WTC11 (cell line): Measurements from ENCODE around the gene MID1. TPM values are rescaled to one million over a fixed set of nuclear protein-coding genes. Genes with fewer than 3 reads are reported as not detected.
A peak's percentile ranks its signal among the peaks of the same experiment; 100 is the strongest.

ENCODE experiments used
- ATAC-seq: fragments of 200-7000 bp; cut with Tn5 transposase; 2 replicates; pipeline ENCODE4 v1.10.0; 2021; ENCODE audit warnings: mild to moderate bottlenecking, moderate library complexity
- CTCF ChIA-PET: fragments of 300-600 bp; sonication (Branson Sonifier 250); formaldehyde crosslinking; loops from one replicate; lab custom pipeline; 2021; ENCODE audit warnings: antibody characterized with exemption; lab: Charles Lee
- POLR2A ChIA-PET: fragments of 350-600 bp; sonication (Branson Sonifier 250); formaldehyde crosslinking; loops from one replicate; lab custom pipeline; 2021; ENCODE audit warnings: antibody characterized with exemption; lab: Charles Lee
- DNase-seq: peaks from one replicate; pipeline ENCODE4 v3.0.0; 2021; ENCODE audit warnings: low spot score
- H3K27ac Mint-ChIP-seq: 2 replicates; pipeline ENCODE4 v1.8.0; 2021; ENCODE audit warnings: mixed read lengths
- H3K27me3 Mint-ChIP-seq: 2 replicates; pipeline ENCODE4 v1.8.0; 2021; ENCODE audit warnings: low read depth, mild to moderate bottlenecking, moderate library complexity, mixed read lengths
- H3K36me3 Mint-ChIP-seq: 2 replicates; pipeline ENCODE4 v1.8.0; 2021; ENCODE audit warnings: mixed read lengths
- H3K4me1 Mint-ChIP-seq: 2 replicates; pipeline ENCODE4 v1.8.0; 2022; ENCODE audit warnings: mixed read lengths
- H3K4me3 Mint-ChIP-seq: 2 replicates; pipeline ENCODE4 v1.8.0; 2021; ENCODE audit warnings: mild to moderate bottlenecking, moderate library complexity, mixed read lengths
- H3K9me3 Mint-ChIP-seq: 2 replicates; pipeline ENCODE4 v1.8.0; 2021; ENCODE audit warnings: mixed read lengths
- CREM ChIP-seq: sonication (generic); formaldehyde crosslinking; IDR thresholded peaks from 2 replicates; pipeline ENCODE4 v1.8.1; 2022; ENCODE audit warnings: mild to moderate bottlenecking, missing genetic modification reagents, moderate library complexity
- ESRRA ChIP-seq: sonication (generic); formaldehyde crosslinking; IDR thresholded peaks from 2 replicates; pipeline ENCODE4 v1.8.1; 2022; ENCODE audit warnings: mild to moderate bottlenecking, missing genetic modification reagents, borderline replicate concordance
- HMGXB4 ChIP-seq: sonication (generic); formaldehyde crosslinking; IDR thresholded peaks from 2 replicates; pipeline ENCODE4 v1.8.1; 2023; ENCODE audit warnings: mild to moderate bottlenecking, moderate library complexity, missing genetic modification reagents
- IRF2 ChIP-seq: sonication (generic); formaldehyde crosslinking; IDR thresholded peaks from 2 replicates; pipeline ENCODE4 v1.8.0; 2022; ENCODE audit warnings: low read depth, missing genetic modification reagents, borderline replicate concordance
- JUN ChIP-seq: sonication (generic); formaldehyde crosslinking; IDR thresholded peaks from 2 replicates; pipeline ENCODE4 v1.8.0; 2023; ENCODE audit warnings: mild to moderate bottlenecking, missing genetic modification reagents
- MYBL2 ChIP-seq: sonication (generic); formaldehyde crosslinking; IDR thresholded peaks from 2 replicates; pipeline ENCODE4 v1.8.1; 2023; ENCODE audit warnings: mild to moderate bottlenecking, moderate library complexity, missing genetic modification reagents
- NR1H2 ChIP-seq: sonication (generic); formaldehyde crosslinking; IDR thresholded peaks from 2 replicates; pipeline ENCODE4 v1.9.0; 2021; ENCODE audit warnings: mild to moderate bottlenecking, moderate library complexity, missing genetic modification reagents
- RELA ChIP-seq: sonication (generic); formaldehyde crosslinking; IDR thresholded peaks from 2 replicates; pipeline ENCODE4 v1.8.1; 2022; ENCODE audit warnings: missing genetic modification reagents, mild to moderate bottlenecking, borderline replicate concordance
- SP1 ChIP-seq: sonication (generic); formaldehyde crosslinking; conservative IDR thresholded peaks from 2 replicates; pipeline ENCODE4 v1.8.1; 2022; ENCODE audit warnings: missing genetic modification reagents
- ZNF219 ChIP-seq: sonication (generic); formaldehyde crosslinking; IDR thresholded peaks from 2 replicates; pipeline ENCODE4 v1.8.0; 2023; ENCODE audit warnings: missing genetic modification reagents, mild to moderate bottlenecking, borderline replicate concordance
- ZNF232 ChIP-seq: sonication (generic); formaldehyde crosslinking; IDR thresholded peaks from 2 replicates; pipeline ENCODE4 v1.8.0; 2022; ENCODE audit warnings: mild to moderate bottlenecking, missing genetic modification reagents
- ZNF263 ChIP-seq: sonication (generic); formaldehyde crosslinking; IDR thresholded peaks from 2 replicates; pipeline ENCODE4 v1.8.1; 2022; ENCODE audit warnings: low read depth, mild to moderate bottlenecking, moderate library complexity, missing genetic modification reagents
- ZNF396 ChIP-seq: fragments of 250-450 bp; sonication (Bioruptor Pico); IDR thresholded peaks from 2 replicates; pipeline ENCODE4 v1.8.0; 2021; ENCODE audit warnings: mild to moderate bottlenecking, moderate library complexity, borderline replicate concordance
- ZNF425 ChIP-seq: fragments of 250-450 bp; sonication (Bioruptor Pico); conservative IDR thresholded peaks from 2 replicates; pipeline ENCODE4 v1.9.0; 2021; ENCODE audit warnings: mild to moderate bottlenecking
- ZNF532 ChIP-seq: fragments of 250-450 bp; sonication (Bioruptor Pico); IDR thresholded peaks from 2 replicates; pipeline ENCODE4 v1.9.0; 2021; ENCODE audit warnings: mild to moderate bottlenecking, borderline replicate concordance
- total RNA-seq: library from RNA; stranded (reverse); gene quantifications from 3 replicates; pipeline ENCODE4 v1.2.3, GENCODE V29; 2021
- TF ChIP-seq, protein P1 (sequence below): sonication (generic); formaldehyde crosslinking; IDR thresholded peaks from 2 replicates; pipeline ENCODE4 v1.8.0; 2023; ENCODE audit warnings: mild to moderate bottlenecking, missing genetic modification reagents
- TF ChIP-seq, protein P2 (sequence below): sonication (generic); formaldehyde crosslinking; IDR thresholded peaks from 2 replicates; pipeline ENCODE4 v1.8.0; 2022; ENCODE audit warnings: missing genetic modification reagents
- TF ChIP-seq, protein P3 (sequence below): sonication (generic); formaldehyde crosslinking; IDR thresholded peaks from 2 replicates; pipeline ENCODE4 v1.8.1; 2023; ENCODE audit warnings: mild to moderate bottlenecking, missing genetic modification reagents, moderate library complexity

Gene MID1
- total RNA-seq, 1 experiment from 2014 or later, result 52.2 TPM

GRCh38 chrX:10542586-10542985 is 77.8 kb downstream of the MID1 start:
- no peaks in the 10 kb centered on the region for H3K36me3 Mint-ChIP-seq
- no peaks in the 10 kb centered on the region for H3K9me3 Mint-ChIP-seq
- DNase-seq (no peak), ATAC-seq (no peak)
- H3K4me3 Mint-ChIP-seq, result no peak overlapping the region
- H3K27me3 Mint-ChIP-seq, result no peaks in the 10 kb centered on the region
- peaks cover 65% of the 10 kb centered on the region for H3K4me1 Mint-ChIP-seq
- ChIA-PET POLR2A (no interaction called here), CTCF (no interaction called here)
- no peak overlapping the region for H3K27ac Mint-ChIP-seq
- TF ChIP-seq MYBL2 (CRISPR knock-in tag) (no peak), ZNF396 (CRISPR knock-in tag) (no peak), CREM (CRISPR knock-in tag) (no peak), SP1 (CRISPR knock-in tag) (no peak), ZNF219 (CRISPR knock-in tag) (no peak), ZNF232 (CRISPR knock-in tag) (no peak), ZNF425 (CRISPR knock-in tag) (no peak), IRF2 (CRISPR knock-in tag) (no peak), RELA (CRISPR knock-in tag) (no peak), ESRRA (CRISPR knock-in tag) (no peak)
- TF ChIP-seq, protein P1, sequence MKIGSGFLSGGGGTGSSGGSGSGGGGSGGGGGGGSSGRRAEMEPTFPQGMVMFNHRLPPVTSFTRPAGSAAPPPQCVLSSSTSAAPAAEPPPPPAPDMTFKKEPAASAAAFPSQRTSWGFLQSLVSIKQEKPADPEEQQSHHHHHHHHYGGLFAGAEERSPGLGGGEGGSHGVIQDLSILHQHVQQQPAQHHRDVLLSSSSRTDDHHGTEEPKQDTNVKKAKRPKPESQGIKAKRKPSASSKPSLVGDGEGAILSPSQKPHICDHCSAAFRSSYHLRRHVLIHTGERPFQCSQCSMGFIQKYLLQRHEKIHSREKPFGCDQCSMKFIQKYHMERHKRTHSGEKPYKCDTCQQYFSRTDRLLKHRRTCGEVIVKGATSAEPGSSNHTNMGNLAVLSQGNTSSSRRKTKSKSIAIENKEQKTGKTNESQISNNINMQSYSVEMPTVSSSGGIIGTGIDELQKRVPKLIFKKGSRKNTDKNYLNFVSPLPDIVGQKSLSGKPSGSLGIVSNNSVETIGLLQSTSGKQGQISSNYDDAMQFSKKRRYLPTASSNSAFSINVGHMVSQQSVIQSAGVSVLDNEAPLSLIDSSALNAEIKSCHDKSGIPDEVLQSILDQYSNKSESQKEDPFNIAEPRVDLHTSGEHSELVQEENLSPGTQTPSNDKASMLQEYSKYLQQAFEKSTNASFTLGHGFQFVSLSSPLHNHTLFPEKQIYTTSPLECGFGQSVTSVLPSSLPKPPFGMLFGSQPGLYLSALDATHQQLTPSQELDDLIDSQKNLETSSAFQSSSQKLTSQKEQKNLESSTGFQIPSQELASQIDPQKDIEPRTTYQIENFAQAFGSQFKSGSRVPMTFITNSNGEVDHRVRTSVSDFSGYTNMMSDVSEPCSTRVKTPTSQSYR, result no peak

GRCh38 chrX:10538831-10539230 is 81.6 kb downstream of the MID1 start:
- Mint-ChIP-seq H3K9me3 (no peaks in the 10 kb centered on the region), H3K27me3 (no peaks in the 10 kb centered on the region), H3K36me3 (no peaks in the 10 kb centered on the region), H3K4me1 (peaks cover 56% of the 10 kb centered on the region), H3K27ac (peak overlapping the region; percentile 60; the same call in 1 of the 2 replicates), H3K4me3 (no peak overlapping the region)
- ChIA-PET CTCF (no interaction called here), POLR2A (no interaction called here)
- no peak for DNase-seq
- no peak for ATAC-seq
- TF ChIP-seq ZNF532 (no peak), NR1H2 (CRISPR knock-in tag) (no peak), ZNF263 (CRISPR knock-in tag) (no peak), ESRRA (CRISPR knock-in tag) (no peak), HMGXB4 (CRISPR knock-in tag) (no peak), JUN (CRISPR knock-in tag) (no peak)
- TF ChIP-seq, protein P2, sequence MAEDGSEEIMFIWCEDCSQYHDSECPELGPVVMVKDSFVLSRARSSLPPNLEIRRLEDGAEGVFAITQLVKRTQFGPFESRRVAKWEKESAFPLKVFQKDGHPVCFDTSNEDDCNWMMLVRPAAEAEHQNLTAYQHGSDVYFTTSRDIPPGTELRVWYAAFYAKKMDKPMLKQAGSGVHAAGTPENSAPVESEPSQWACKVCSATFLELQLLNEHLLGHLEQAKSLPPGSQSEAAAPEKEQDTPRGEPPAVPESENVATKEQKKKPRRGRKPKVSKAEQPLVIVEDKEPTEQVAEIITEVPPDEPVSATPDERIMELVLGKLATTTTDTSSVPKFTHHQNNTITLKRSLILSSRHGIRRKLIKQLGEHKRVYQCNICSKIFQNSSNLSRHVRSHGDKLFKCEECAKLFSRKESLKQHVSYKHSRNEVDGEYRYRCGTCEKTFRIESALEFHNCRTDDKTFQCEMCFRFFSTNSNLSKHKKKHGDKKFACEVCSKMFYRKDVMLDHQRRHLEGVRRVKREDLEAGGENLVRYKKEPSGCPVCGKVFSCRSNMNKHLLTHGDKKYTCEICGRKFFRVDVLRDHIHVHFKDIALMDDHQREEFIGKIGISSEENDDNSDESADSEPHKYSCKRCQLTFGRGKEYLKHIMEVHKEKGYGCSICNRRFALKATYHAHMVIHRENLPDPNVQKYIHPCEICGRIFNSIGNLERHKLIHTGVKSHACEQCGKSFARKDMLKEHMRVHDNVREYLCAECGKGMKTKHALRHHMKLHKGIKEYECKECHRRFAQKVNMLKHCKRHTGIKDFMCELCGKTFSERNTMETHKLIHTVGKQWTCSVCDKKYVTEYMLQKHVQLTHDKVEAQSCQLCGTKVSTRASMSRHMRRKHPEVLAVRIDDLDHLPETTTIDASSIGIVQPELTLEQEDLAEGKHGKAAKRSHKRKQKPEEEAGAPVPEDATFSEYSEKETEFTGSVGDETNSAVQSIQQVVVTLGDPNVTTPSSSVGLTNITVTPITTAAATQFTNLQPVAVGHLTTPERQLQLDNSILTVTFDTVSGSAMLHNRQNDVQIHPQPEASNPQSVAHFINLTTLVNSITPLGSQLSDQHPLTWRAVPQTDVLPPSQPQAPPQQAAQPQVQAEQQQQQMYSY (CRISPR knock-in tag), result no peak
- TF ChIP-seq, protein P3, sequence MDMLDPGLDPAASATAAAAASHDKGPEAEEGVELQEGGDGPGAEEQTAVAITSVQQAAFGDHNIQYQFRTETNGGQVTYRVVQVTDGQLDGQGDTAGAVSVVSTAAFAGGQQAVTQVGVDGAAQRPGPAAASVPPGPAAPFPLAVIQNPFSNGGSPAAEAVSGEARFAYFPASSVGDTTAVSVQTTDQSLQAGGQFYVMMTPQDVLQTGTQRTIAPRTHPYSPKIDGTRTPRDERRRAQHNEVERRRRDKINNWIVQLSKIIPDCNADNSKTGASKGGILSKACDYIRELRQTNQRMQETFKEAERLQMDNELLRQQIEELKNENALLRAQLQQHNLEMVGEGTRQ (CRISPR knock-in tag), result no peak
